GM19035 (cell line): Measurements from ENCODE around the gene FBLN5.
"Not testable (repeated sequence)": the region's sequence is repeated elsewhere in the genome, so short reads cannot be mapped to it uniquely, and the experiment has no call there.

Source experiments
- ATAC-seq: cut with Tn5 transposase; IDR thresholded peaks from one replicate; pipeline ENCODE4 v1.9.1; 2021; ENCODE audit not compliant: unreplicated experiment

Gene FBLN5

DNA sequence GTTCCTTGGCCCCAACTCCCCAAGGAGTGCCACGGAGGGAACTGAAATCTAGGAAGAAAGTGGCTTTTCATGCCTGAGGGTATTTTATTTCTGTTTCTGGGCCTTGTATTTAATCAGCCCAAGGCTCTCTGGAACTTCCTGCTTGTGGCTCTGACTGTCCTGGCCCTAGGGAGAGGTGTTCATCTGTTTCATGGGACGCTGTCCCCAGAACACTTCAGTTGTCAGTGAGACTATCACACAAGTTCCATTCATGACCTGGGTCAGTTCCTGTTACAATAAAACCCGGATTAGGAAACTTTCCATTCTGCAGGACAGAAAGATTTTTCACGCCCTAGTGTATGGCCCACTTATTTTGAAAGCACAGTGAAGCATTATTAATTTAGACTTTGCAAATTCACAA is 61.7 kb downstream of the FBLN5 start:
- no peak for ATAC-seq

DNA sequence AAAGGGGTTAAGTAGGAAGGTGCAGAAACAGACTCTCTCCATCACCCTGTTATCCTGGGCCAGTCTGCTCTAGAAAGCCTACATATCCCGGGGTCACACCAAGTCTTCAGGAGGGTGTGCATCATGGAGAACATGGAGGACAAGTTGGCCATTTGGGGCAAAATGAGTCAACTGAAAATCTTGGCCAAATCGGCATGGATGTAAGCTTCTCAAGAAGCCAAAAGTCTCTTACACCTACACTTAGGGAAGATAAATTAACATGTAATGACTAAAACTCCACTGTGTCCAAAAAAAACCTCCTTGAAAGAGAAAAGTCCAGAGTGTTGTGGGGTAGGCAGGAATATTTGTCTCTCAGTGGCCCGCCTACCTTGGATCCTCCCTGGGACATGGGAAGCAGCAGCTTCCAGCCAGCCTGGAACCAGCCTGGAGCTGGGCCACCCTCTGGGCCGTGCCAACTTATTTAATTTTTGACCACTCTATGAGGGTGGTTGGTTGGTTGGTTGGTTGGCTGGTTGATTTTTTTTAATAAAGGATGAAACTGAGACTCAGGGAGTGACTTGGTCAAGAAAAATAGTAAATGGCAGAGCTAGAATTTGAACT is 62.3 kb downstream of the FBLN5 start:
- no peak for ATAC-seq

DNA sequence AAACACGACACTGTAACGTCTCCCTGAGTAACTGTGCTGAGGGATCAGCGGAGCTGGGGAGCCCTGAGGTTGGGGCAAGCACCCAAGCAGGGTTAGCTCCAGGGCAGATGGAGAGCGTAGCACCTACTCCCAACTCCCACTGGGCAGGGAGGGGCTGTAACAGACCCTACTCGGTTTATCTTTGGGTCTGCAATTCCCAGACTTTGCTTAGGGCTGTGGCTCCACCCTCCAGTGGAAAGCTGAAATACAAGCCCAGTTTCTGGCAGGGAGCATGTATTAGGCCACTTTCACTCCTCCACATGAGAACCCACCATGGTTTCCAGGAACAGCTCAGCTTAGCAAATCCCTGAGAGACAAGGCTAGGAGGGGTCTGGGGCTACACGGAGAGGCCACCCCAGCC is 62.8 kb downstream of the FBLN5 start:
- ATAC-seq: no peak

DNA sequence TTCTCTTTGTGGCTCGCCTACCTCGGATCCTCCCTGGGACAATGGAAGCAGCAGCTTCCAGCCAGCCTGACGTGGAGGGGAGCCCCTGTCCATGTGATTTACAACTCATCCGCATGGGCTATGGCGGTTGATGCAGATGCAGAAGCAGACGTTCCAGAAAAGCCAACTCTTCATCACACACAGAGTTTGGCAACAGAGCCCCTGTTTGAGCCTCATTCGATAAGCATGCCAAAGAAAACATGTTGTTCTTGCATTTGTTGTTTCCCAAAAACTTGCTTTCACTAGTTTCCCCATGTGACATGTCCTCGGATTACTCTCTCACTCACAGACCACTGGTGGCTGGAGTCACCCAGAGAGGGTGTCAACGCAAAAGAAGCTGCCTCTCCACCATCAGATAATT is 63.7 kb downstream of the FBLN5 start:
- no peak for ATAC-seq

DNA sequence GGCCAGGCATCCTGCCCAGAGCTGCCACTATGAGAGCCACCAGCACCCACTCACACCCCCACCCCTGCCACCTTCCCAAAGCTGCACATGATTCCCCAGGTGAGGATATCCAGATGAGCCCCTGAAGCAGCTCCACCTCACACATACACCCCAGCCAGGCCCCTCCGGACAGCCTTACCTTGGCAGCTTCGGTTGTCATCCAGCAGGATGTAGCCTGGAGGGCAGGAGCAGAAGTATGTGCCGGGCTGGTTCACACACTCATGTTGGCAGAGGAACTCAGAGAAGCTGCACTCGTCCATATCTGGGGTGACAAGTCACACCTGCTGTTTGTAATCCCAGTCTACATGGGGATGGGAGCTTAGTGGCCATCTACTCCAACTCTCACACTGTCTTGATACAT is 64.7 kb downstream of the FBLN5 start:
- ATAC-seq: no peak

DNA sequence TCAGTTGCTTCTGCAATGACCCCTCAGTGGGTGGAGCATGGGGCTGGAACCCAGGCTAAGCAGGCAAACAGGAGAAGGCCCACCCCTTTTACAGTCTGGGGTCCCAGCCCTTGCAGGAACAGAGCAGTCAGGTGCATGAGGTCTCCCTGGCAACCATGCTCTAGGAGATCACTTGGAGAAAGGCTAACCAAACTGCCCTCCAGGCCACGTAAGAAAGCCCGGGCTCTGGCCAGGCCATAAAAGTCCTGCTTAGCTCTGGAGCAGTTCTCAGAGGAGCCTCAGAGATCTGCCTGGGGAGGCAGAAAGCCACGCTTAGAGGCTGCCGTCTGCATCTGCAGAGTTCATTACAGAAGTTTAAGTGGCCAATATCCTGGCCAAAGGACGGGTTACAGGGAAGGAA is 65.1 kb downstream of the FBLN5 start:
- ATAC-seq: no peak

DNA sequence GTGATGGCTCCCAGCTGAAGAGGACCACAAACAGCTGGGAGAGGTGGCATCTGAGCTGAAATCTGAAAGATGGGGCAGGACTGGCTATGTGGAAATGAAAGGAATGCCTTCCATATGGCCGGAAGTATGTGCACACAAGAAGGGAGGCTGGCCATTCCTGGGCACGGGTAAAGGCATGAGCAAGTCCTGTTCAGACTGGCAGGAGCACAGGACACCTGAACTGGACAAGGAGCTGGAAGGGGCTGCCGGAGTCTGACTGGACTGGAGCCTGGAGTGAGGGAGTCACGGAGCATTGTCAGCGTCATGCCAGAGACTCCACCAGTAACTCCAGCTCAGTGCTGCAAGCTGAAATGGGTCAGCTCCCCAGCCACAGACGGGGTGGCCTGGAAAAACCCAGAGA is 68.3 kb downstream of the FBLN5 start:
- no peak for ATAC-seq

DNA sequence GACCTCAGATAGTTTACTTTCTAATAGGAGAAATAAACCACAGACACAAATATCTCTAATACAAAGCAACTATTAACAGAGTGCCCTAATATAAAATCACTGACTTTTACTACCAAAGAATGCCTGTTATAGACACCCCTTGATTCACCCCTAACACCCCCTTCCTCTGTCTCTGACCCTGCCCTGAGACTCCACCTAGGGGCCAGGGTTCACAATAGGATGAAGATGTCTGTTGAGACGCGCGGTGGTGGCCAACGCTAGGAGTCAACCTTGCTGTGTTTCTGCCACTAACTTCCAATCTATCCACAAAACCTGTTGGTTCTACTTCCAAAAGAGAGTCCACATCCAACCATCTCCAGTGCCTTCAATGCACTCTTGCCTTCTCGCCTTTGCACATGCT is 69.2 kb downstream of the FBLN5 start:
- no peak for ATAC-seq

DNA sequence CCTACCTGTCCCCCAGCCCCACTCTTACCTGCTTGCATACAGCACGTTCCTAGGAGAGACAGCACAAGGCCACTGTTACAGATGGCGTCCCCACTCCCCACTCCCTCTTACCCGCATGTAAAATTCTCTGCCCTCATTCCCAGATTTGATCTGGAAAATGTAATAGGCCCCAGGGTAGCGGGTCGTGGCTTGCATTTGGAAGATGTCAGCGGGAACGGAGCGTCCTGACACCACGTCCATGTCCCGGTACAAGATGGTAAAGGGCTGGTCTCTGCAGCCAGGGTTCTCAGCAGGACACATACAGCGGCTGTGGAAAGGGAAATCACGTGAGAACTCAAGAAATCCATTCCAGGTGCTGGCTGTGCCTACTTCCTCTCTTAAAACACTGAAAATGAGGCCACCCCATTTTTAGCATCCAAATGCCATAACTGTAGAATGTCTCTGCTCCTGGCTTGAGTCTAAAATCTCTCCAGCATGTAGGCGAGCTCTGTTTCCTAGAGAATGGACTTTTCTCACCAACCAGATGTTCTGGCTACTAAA is 70.0 kb downstream of the FBLN5 start:
- ATAC-seq: no peak

DNA sequence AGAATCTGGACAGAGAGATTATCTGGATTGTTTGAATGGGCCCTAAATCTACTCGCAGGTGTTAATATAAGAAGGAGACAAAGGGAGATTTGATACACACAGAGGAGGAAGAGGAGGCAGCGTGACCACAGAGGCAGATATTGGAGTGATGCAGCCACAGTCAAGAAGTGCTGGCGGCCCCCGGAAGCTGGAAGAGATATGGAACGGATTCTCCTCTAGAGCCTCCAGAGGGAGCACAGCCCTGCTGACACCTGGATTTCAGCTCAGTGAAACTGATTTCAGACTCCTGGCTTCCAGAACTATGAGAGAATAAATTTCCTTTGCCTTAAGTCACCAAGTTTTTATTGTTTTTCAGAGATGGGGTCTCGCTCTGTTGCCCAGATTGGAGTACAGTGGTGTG is 71.0 kb downstream of the FBLN5 start:
- ATAC-seq: no peak

DNA sequence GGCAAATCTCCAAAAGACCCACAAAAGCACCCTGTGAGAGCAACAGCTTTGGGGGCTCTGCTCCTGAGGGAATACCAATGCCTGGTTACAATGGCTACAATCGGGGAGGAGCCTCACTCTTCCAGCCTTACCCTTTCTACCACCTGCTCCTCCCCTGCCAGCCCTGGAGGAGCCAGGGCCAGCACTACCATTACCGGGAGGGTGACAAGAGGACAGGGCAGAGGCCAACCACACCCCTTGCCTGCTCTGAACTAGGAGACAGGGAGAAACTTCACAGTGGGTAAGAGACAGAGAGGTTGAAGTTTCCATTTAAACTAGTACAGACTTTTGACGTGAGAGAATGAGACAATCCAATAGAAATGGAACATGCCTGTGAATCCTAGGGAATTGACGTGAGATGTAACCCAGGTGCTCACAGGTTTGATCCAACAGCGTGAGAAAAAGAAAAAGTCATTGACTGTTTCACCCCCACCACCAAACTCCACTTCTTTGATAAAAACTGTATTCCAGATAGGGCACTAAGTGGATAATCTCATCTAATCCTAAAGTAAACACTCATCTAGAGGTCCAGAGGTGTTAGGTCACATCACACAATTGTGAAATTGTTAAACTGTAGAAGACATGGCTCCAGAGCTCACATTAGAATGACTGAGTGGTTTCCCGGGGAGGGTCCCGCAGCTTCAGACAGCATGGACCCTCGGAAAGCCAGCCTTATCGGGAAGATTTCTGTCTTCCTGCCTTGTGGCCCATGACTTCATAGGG is 71.8 kb downstream of the FBLN5 start:
- ATAC-seq: no peak

DNA sequence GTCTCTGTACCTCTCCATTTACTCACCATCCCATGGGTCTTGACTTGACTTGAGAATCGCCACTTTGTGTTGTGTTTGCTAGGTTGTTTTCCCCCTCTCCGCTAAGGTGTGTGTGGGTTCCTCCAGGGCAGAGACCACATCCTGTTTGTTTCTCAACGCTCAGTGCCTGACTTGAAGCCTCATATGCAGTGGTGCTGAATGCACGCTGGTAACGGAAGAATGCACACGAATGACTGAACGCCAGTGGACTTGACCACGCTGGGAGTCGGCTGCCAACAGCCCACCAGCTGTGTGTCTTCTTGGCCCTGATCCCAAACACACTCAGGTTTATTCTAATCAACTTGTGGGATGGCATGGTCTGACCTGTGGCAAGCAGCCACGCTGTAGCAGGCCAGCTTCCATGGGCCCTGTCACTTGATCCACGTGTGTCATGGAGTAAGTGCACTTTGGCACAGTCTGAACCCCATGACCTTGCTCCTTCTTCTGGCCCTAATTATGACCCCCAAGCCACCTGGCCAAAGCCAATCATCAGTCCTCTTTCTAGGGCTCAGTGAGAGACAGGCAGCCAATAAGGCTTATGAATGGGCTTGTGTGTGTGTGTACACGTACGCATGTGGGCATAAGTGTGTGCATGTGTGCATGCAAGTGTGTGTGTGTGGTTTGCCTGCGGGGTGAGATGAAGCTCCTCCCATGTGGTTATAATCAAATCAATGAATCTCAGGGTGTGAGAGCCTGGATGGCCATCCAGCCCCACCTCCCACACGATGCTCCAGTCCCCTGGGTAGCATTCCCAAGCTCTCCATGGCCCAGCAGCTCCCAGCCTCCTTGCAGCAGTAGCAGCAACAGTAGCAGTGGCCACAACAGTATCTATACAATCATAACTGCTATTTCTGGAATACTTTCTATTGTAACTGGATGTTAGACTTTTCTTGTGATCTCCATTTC is 73.8 kb downstream of the FBLN5 start:
- ATAC-seq: peak; percentile 70

DNA sequence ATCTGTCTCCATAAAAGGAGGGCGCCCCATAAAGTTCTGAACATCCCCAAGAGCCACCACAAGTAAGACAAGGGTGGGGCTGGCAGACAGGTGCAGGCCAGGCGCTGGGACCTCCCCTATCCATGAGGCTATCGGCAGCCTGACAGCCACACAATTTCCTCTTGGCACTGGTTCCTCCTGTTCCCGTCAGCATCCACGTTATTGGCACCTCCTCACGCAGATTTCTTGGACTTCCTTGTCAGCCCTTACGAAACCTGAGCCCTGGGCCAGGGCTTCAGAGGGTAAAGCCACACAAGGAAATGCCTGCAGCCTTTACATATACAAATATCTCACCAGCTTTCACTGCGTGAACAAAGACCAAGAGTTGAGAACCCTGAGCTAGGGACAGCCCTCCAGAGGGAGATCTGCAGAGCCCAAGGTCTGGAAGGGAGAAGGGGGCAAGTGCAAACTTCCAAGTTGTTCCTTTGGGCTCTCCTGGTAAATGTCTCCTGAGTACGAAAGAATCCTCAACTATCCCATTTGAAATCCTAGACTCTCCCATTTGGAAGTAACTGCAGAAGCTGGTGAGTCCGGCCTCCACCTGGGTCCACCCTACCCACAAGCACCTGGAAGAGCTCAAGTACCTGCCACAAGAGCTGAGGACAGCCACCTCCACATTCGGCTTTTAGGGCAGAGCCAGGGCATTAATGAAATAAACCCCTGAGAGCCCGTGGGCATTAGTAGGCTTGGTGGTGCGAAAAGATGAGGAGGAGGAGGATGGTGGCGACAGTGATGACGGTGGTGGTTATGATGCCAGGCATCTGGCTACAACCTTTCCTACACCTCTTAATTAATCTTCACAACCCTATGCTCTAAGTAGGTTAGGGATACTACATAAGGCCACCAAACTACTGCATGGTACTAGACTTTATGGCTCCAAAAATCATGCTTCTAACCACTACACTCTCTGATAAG is 74.7 kb downstream of the FBLN5 start:
- peak; percentile 20 for ATAC-seq

DNA sequence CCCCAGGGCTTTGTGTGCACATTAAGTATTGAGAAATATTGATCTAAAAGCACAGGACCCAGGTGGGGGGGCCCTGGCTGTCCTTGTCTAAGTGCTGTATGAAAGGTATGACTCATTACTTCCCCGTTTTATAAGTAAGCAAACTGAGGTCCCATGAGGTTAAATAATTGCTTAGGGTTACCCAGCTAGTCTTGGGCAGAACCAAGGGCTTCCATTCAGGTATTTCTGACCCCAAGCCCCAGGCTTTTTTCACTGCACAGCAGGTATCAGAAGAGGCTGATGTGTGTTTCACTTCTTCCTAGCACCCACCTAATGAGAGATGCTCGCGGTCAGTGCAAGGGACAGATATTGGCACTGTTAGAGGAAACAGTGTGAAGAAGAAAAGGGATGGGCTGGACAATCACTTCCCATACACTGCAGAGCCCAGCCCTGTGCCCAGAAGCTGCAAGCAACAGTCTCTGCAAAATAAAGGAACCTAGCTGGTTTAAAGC is 75.4 kb downstream of the FBLN5 start:
- peak; percentile 46 for ATAC-seq

DNA sequence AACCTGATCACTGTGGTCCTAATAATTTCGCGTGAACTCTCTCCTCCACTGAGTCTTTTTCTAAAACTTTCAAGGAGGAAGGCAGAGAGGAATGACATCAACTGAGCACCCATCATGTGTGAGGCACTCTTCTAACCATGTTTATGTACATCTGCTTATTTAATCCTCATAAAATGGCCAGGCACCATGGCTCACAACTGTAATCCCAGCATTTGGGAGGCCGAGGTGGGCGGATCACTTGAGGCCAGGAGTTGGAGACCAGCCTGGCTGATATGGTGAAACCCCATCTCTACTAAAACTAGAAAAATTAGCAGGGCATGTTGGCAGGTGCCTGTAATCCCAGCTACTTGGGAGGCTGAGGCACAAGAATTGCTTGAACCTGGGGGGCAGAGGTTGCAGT is 76.1 kb downstream of the FBLN5 start:
- not testable (repeated sequence) for ATAC-seq

DNA sequence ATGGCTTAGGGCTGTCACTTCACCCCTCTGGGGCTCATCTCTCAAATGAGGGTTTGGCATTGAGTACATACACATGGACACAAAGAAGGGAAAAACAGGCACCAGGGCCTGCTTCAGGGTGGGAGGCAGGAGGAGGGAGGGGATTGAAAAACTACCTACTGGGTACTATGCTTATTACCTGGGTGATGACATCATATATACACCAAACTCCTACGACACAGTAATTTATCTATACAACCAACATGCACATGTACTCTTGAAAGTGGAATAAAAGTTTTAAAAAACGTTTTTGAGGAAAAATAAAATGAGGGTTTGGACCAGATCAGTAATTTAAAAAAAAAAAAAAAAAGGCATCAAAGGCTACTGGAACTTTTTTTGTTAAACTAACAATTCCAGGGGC is 76.6 kb downstream of the FBLN5 start:
- no peak for ATAC-seq

DNA sequence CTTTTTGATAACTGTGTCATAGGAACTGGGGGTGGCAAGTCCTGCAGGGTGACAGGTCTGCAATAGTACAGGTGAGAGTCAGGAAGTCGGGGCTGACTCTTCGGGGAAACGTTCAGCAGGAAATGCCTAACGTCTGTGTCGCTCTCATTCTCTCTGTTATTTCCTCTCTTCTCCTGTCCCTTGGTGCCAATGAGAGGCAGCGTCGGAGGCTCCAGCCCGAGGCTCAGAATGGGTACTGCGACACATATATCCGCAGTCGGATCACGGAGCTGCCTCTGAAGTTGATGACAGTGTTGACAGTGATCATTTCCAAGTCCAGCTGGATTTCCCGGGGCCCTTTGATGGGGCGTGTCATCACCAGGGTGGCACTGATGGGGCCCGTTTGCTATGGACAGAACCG is 77.5 kb downstream of the FBLN5 start:
- no peak for ATAC-seq

DNA sequence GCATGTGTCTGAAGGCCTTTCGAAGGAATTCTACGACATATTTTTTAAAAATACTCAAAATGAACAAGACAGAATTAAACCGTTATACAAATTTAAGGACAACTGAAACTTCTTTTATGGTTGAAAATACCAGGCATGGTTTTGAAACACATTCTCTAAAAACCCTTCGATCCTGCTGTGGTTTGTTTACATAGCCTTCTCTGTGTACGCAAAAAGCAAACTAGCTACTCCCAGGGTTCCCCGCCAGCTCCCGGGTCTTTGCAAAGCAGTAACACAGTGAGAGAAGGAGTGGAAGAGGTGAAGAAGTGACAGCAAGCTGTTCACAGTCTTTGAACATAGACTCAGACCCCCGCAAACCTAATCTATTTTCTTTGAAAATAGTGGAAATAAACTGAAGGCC is 77.9 kb downstream of the FBLN5 start:
- no peak for ATAC-seq

DNA sequence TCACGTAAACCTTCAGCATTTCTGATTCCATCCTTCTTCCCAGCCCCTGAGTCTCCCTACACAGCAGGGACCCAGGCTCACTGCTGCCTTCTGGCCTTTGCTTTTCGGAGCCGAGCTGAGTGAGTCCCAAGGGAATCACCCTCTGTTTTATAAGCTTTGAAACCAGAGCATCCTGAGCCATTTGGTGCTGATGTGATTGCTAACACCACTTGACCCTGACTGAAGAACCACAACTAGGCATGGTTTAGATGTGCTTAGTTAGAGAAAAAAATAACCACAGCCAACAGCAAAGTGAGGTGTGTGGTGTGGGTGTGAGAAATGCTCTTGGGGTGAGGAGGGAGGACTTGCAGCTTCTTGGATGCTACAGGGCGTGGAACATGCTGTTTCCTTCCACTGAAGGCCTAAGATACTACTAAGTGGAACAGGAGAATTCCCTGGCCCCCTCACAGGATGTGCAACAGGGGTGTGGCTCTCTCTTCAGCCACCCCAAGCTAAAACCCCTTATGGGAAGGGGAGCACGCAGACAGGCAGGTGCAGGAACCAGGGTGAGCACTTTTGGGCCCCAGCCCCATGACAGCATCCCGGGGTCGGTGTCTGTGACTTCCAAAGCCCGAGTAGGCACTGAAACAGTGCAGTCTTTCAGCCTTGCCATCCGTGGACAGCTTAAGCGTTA is 80.0 kb downstream of the FBLN5 start, which contains the start of gene TC2N:
TC2N (minus strand) TSS at position 221 of the 673 bp plus-strand sequence. CDS start 53,767 bp downstream, outside the sequence.
- ATAC-seq: no peak
